Measurements from ENCODE around the gene APOL6.

- TF ChIP-seq CTCF (IDR thresholded peaks at IDR 0.05), result no peak
- no peak for TF ChIP-seq POLR2A (IDR thresholded peaks at IDR 0.05)
Measured at GRCh38 chr22:35653824-35654223, 5.6 kb downstream of the APOL6 start.

All from uterus (tissue), 2 donors.